NCI-H2227 (cell line): Measurements from ENCODE around the gene PACC1.
A peak's percentile ranks its signal among the peaks of the same experiment; 100 is the strongest.

Experiments
- DNase-seq: peaks from one replicate; lab custom pipeline; 2025; ENCODE audit not compliant: unreplicated experiment; lab: John Stamatoyannopoulos, UW

The PACC1 gene

DNA sequence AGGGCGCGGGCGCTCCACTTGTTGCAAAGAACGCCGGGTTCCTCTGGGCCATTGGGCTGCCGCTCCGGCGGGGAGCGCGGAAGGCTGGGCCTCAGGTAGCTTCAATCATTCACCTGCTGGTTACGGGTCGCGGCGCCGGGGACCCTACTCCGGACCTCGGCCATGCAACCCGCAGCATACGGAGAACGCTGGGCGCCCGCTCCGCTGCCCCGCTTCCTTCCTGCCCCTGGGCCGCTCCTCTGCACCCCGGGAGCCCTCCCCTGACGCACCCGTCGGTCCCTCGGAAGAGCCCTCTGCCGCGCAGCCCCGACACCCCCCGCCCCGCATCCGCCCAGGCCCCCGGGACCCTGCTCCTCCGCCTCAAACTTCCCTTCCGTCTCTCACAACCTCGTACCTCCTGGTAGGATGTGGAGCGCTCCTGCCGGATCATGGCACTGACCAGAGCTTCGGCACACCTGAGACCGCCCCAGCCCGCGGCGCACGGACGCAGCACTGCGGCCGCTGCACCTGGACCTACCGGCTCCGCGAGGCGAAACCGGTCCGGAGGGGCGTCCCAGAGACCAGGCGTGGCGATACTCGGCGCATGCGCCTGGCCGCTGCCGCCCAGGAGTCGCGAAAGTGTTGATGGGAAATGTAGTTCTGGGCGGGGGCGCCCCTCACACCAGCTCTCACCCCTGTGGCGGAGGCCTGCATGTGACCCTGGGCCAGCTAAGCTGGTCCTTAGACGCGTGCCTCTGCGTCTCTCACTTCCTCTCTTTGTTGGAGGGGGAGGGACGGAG is at the start of gene PACC1:
PACC1 (minus strand) TSS at position 559 of the 779 bp plus-strand sequence; CDS start at position 430, 129 bp downstream.
- peak; percentile 95 for DNase-seq

DNA sequence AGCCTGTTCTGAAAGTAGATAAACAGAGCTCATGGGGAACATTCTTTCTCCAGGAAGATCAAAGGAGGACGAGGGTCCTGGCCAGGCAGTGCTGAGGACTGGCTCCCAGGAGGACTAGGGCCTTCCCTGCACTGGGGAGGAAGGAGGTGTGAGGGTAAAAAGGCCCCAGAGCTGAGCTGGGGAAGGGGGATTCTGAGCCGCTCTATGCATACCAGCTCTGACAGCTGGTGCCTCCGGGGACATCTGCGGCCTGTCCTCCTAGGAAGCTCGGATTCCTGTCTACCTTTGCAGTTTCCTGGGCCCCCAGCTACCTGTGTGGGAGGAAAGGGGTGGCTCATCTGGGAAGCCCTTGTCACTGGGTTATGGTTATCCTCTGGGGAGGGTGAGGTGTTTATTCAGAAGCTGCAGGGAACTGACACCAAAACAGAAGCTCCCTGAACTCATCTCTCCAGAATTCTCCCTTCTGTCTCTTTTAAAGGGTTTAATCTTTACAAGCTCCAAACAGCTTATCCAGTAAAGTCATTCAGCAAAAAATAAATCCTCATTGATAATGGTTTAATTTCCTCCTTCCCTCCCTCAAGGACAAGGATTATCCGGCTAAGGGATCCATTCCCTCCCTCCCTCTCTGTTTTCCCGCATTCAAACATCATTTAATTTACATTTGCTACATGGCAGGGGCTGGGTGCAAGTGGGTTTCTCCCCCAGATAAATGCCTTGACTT is 49.0 kb upstream of the PACC1 start:
- no peak for DNase-seq

DNA sequence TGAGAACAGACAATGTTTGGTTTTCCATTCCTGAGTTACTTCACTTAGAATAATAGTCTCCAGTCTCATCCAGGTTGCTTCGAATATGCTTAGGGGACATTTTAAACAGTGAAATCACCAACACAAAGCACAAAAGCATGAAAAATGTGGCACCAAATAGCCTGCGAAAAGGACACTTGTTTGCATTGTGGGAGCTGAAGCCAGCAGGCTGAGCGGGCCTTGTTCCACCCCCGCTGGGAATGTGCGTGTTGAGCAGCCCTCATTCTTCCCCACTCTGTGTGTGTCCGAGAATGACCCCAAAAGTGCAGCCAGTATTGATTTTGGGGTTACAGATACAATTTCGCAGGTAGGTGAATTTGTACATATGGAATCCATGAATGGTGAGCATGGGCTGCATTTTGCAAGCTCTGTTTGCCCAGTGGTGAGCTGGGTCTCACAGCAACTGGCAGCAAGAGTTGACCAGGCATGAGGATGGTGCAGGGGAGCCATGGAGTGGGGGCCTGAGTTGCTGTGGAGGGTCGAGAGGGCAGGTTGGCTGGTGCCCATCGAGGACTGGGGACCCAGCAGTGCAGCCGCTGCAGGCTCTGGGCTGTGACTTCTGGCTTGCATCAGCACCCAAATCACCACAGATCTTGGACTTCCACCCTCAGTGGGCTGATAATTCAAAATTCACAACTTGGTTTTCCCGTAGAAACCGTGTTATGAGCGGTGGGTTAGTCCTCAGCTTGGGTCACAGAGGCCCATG is 47.4 kb upstream of the PACC1 start:
- DNase-seq: no peak

DNA sequence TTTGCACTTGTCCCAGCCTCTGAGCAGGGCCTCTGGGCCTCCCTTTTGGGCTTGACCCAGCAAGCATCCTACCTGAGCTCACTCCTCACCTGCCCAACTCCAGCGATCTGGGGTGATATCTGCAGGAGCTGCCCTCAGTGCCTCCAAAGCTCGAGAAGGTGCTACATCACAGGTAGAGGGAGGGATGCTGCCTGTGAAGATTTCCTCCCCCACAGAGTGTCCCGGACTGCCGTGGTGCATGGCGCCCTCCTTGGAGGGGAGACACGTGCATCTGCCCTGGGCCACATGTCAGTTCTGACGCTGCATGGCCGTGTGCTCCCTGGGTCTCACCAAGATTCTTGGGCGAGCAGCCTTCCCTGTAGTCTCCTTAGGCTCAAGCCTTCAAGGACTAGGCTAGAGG is 45.7 kb upstream of the PACC1 start:
- DNase-seq: no peak

DNA sequence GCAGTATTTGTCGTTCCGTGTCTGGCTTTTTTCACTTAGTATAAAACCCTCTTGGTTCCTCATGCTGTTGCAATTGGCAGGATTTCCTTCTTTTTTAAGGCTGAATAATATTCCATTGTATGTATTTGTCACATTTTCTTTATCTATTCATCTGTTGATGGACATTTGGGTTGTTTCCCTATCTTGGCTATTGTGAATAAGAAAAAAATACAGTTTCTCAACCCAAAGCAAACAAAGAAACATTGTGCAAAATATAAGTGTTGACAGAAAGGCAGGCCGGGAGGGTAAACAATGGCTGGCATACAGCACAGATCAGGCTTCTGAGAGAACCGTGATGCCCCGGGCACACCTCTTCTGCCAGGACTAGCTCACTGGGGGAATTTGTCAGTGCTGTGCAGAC is 45.0 kb upstream of the PACC1 start:
- DNase-seq: no peak

DNA sequence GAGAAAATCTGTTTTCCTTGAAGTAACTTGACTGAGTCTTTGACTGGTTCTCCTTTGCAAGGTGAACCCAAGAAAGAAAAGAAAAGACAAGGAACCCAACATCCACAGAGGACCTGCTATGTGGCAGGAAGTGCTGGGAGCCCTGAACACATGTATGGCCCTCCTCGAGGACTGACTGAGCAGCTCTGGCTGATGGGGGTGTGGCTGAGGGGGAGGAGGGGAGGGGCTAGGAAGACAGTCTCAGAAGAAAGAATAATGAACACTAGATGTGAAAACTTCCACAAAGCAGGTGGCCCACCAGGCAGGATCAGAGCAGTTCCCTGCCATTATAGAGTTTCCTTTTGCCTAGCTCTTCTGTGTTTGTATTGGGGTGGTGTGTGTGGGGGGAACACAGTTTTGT is 44.1 kb upstream of the PACC1 start:
- DNase-seq: no peak

DNA sequence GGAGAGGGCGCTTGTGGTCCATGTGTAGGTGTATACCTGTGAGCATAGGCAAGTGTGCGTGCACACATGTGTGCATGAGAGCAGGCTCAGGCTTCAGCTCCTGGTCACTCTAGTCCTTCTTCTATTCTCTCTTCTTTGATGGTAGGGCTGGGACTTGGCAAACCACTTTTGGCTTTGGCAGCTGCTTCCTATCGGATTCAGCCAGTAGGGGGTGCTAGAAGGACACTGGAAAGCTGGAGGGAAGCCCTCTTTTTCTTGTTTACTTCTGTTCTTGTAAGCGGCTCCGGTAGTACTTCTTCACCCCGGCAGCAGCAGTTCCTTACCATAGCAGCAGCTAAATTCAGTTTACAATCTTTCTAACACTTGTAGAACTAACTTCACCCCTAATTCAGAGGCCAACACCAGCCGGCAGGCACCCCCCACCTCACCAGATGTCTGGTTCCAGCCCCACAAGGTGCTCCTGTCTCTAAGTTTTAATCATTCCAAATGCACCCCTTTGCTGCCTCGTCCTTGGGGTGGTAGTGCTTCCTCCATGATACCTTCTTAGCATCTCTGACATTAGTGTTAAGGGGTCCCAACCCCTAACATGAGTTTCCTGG is 43.2 kb upstream of the PACC1 start:
- DNase-seq: peak; percentile 48

DNA sequence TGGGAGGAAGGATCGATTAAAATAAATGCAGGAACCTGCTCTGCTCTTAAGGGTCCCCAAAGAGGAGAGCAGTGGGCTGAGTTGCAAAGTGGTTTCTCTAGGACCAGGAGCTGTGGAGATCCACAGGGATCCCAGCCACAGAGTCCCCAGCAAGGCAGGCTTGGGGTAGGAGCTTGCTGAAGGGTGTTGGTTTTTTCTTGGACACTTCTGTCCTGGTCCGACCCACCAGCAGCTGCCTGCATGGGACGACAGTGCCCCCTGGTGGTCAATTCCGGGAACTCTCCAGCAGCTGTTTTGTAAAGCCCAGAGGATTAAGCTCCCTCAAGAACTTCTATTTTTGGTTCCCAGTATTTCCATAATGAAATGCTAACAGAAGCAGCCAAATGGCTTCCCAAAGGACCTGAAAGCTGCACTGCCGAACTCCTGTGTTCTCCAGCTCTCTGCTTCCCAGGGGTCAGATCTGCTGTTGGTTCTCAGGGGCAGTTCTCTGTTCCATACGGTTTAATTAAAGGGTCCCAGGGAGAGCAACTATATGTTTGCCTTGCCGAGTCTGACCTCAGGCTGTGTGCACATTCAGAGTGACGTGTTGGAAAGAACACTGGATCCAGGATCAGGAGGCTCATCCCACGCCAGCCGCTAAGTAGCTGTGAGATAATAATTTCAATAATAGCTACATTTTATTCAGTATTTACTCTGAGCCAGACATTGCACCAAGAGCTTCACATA is 41.3 kb upstream of the PACC1 start:
- peak; percentile 87 for DNase-seq

DNA sequence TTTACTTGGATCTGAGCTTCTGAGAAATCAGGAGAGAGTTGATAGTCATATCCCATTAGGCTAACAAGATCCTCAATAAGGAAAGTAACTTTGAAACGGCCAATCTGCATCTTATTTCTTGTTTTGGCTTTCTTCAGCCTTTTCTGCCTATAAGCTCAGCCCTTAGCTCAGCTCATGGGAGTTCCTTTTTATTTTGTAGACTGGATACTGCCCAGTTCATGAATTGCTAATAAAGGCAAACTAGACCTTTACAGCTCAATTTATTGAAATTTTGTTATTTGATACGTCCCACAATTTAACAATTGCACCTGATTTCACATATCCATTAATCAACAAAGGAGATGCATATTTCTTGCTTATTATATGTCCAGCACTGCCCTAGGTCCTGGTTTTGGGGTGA is 40.7 kb upstream of the PACC1 start:
- DNase-seq: no peak

DNA sequence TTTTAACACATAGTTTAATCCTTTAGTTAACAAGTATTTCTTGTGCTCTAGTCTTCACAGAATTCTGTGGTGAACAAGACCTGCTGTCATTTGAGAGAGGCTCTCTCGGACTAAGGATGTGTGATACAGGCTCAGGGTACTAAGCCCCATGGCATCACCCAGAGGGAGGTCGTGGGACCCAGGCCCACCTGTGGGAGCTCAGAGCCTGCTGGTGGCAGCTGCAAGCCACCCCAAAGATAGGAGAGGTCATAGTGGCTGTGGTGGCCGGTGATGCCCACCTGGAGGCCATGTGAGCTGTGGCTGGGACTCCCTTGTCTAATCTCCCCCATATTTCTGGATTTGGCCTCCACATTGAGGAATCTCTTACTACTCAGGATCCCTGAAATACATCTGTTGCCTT is 40.1 kb upstream of the PACC1 start:
- DNase-seq: no peak

DNA sequence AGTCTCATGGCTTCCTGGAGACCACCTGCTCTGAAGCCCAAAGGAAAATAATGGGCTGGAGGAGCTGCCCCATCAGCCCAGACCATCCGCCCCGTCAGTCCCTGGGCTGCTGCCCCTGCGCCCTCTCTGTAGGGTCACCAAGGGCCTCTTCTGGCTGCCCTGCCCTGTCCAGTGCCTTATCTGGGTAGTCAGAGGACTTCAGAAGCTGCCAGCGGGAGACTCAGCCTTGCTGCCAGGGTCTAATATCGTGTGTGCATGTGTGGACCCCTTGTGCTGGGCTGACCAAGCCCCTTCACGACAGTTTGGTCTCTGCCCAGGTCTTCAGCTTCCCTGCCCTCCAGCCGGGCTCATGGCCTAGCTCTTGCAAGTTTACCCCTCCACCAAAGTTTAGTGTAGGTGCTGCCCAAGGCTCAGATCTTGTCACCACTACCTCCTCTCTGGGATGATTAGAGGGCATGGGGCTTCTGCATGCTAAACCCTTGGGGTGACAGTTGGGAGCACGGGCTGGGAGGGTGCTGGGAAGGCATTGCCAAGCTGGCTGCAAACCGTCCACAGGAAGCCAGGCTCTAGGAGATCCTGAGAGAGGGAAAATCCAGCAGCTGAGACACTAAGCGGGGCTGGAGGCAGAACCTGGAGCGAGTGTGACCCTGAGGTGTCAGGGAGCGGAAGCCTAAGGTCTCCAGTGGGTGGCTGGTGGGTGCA is 38.6 kb upstream of the PACC1 start:
- DNase-seq: no peak

DNA sequence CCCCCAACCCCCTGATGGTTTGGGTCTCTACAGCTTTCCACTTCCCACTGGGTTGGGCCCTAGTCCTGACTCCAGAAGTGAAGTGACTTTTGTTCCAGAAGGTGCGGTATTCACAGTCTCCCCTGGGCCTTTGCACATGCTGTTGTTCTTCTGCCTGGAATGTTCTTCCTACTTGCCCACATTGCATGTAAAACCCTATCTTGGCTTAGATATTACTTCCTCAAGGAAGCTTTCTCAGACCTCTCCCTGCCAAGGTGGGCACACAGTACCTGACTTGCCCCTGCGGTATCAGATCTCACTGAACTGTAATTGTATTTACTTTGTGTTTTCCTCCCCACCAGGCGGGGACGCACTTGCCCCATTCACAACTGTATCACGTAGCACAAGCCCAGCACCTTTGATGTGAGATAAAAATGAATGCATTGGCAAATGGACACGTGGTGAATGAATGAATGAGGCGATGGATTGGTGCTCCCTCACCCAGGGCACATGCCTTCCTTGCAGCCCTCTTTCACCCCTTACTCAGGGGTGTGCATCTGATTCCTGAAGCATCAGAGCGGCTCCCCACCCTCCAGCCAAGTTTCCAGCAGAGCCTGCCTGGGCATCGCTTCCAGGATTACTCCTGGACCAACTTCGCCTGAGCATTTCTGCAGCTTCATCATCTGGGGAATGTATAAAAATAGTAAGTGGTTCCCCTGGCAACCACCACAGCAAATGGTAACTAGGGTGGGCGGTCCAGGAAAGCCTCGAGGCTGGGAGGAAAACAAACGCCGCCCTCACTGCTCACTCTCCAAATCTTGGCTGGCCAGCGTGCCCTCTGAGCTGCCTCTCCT is 37.9 kb upstream of the PACC1 start:
- DNase-seq: peak; percentile 84

DNA sequence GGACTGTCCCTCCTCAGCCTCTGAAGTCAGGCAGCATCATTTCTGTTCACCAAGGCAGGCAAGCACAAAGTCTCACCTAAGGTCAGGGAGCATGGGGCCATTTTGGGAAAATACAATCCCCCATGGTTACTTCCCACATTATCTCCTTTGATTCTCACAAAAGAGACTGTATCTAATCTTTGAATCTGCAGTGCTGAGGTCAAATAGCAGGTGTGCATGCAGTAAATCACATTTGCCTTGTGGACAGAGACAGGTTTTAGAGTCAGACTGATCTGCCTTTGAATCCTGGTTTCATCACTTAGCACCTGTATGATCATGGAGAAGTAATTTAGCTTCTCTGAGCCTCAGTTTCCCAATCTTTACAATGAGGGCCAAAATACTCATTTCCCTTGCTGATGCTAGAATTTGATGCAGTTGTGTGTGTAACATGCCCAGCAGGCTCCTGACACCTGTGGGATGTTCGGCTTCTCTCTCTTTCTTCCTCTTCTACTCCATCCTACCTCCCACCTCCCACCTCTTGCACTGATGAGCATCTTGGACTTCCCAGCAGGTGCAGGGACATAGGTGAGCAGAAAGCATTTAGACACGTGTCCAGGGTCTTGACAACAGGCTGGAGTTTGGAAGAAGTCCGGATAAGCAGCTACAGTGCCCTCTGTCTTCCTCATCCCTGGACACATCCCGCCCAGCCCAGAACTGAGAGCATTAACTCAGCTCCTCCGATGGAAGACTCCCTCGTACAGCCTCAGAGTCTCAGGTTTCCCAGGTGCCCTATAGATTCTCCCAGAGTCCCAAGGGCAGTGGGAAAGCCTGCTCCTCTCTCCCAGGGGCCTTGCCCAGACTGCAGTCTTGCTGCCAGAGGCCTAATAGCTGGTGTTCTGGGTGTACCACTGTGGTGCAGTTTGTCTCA is 37.0 kb upstream of the PACC1 start:
- no peak for DNase-seq

DNA sequence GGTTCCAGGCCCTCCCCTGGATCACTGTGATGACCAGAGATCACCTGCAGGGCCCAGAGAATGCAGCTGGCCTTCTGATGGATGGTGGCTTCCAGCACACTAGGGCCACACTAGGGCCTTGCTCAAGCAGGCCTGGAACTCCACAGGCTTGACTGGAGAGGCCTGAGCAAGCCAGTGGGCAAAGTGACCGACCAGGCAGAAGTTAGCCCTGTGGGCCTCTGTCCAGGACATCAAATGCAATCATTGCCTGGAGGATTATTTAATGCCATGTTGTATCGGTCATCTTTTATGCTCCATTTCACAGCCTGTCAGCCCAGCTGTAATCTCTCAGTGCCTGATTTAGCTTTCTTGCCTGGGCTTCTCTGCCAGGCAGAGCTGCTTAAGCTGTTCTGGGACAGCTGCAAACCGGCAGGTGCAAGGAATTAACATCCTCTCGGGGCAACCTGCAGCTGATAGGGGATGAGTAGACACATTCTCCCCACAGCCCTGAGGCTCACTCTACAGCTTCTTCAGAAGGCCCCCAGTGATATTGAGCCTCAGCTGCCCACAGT is 35.7 kb upstream of the PACC1 start:
- peak; percentile 56 for DNase-seq

DNA sequence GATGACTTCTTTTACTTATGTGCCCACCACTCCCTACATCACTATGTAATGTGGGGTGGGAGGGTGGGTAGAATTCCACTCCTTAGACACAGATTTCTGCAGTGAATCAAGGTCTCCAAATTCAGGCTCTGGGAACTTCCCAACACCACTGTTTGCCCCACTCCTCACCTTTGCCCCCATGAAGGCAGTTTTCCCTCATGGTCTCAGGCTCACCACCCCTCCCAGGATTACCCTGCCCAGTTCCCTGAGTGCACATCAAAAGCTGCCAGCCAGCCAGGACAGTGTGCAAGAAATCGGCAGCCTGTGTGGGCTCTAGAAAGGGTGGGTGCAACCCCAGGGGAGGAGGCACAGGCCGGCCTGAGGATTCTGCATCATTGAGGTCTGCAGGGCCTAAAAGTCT is 32.8 kb upstream of the PACC1 start:
- DNase-seq: no peak

DNA sequence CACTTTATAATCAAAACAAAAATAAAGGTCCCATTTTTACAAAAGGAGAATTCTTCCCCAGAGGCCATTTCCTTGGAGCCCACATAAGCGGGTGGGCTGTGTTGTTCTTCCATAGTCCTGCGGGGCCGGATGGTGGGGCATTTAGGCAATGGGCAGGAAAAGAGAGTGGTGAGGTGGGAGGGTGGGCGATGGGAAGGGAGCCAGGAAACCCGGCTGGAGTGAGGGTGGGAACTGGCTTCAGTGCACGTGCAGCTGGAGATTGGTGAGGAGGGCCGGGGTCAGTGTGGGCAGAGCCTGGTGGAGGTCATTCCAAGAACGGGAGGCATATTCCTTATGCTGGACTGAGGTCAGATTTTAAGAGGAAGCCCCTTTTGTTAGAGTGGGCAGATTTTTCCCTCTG is 31.6 kb upstream of the PACC1 start:
- no peak for DNase-seq

DNA sequence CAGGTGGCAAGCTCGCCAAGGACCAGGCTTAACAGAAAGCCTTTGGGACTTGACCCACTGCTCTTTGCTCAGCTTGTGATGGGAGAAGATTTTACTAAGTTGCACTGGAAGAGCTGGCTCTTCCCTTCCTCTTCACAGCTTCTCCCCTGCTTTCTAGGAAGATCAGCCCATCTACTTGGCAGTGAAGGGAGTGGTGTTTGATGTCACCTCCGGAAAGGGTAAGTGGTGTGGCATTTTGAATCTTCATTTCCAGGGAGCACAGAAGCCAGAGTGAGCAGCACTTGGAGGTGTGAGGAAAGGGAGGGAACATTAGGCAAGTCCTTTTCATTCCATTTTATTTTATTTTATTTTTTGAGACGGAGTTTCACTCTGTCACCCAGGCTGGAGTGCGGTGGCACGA is 27.7 kb upstream of the PACC1 start:
- no peak for DNase-seq

DNA sequence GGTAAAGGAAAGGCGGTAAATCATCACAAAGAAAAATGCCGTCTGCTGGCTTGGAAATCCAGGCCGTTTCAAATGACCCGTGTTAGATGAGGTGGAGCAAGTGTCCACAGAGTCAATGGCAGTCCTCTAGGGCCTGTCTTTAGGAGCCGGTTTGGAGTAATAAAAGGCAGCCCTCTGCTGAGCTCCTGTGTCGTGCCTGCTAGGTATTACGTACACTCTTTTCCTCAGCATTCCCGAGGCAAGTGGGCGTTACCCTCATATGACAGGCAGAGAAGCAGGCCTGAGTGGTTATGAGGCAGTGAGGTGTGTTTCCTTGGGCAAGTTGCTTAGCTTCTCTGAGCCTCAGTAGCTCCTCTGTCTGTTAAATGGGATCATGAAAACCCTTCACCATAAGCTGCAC is 25.7 kb upstream of the PACC1 start:
- peak; percentile 27 for DNase-seq
